NCI-H510A treated with DMSO at 0.1 percent for 48 hours (cell line): Measurements from ENCODE around the gene SMNDC1.
"Not testable (repeated sequence)": the region's sequence is repeated elsewhere in the genome, so short reads cannot be mapped to it uniquely, and the experiment has no call there.

Experiments used
- DNase-seq: peaks from one replicate; lab custom pipeline; 2025; lab: John Stamatoyannopoulos, UW

The SMNDC1 gene

GRCh38 chr10:110304780-110305421, at the start of gene SMNDC1:
Gene SMNDC1, minus strand, starts transcription at chr10:110304920. Its CDS starts 1,333 bp downstream, at chr10:110303587.
- peak; percentile 97 for DNase-seq

- DNase-seq: no peak
Observed at GRCh38 chr10:110354322-110354766, 49.6 kb upstream of the SMNDC1 start.

GRCh38 chr10:110353244-110354119, 48.8 kb upstream of the SMNDC1 start:
- DNase-seq: no peak

- DNase-seq: no peak
Observed at GRCh38 chr10:110352930-110353243, 48.2 kb upstream of the SMNDC1 start.

GRCh38 chr10:110350812-110351211, 46.1 kb upstream of the SMNDC1 start:
- no peak for DNase-seq

- no peak for DNase-seq
Observed at GRCh38 chr10:110349831-110350230, 45.1 kb upstream of the SMNDC1 start.

GRCh38 chr10:110349386-110349785, 44.7 kb upstream of the SMNDC1 start:
- DNase-seq: no peak

GRCh38 chr10:110348336-110348735, 43.6 kb upstream of the SMNDC1 start:
- DNase-seq: no peak

GRCh38 chr10:110346914-110347313, 42.2 kb upstream of the SMNDC1 start:
- DNase-seq: no peak

- no peak for DNase-seq
Observed at GRCh38 chr10:110345286-110345685, 40.6 kb upstream of the SMNDC1 start.

GRCh38 chr10:110344622-110345021, 39.9 kb upstream of the SMNDC1 start:
- no peak for DNase-seq

GRCh38 chr10:110343947-110344346, 39.2 kb upstream of the SMNDC1 start:
- DNase-seq: no peak

- no peak for DNase-seq
Observed at GRCh38 chr10:110340816-110341215, 36.1 kb upstream of the SMNDC1 start.

- no peak for DNase-seq
Observed at GRCh38 chr10:110340122-110340521, 35.4 kb upstream of the SMNDC1 start.

- DNase-seq: no peak
Observed at GRCh38 chr10:110337906-110338305, 33.2 kb upstream of the SMNDC1 start.

- no peak for DNase-seq
Observed at GRCh38 chr10:110337401-110337800, 32.7 kb upstream of the SMNDC1 start.

GRCh38 chr10:110336111-110336721, 31.5 kb upstream of the SMNDC1 start:
- no peak for DNase-seq

GRCh38 chr10:110335314-110336064, 30.8 kb upstream of the SMNDC1 start:
- DNase-seq: no peak

GRCh38 chr10:110334061-110334656, 29.4 kb upstream of the SMNDC1 start:
- DNase-seq: no peak

GRCh38 chr10:110331226-110331795, 26.6 kb upstream of the SMNDC1 start:
- not testable (repeated sequence) for DNase-seq

GRCh38 chr10:110330675-110331074, 26.0 kb upstream of the SMNDC1 start:
- DNase-seq: no peak
